ENCODE measurements around the gene RPRD1B.

Gene RPRD1B

DNA sequence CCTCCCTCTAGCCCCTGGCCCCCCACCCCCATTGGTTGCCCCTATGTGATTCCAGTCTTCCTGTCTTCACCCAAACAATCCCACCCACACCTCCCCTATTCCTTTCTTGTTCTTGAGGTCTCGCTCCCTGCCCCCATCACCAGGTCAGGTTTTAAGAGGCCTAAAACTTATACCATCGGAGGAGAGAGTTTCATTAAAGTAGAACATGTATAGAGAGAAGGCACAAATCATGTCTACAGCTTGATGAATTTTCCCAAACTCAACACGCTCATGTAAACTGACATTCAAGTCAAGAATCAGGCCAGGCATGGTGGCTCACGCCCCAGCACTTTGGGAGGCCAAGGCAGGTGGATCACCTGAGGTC, 87.1 kb downstream of the RPRD1B start:
- no peak overlapping the region for H3K23ac ChIP-seq (ENCODE audit: low read depth, low read length, poor library complexity)
- H3K4me2 ChIP-seq (ENCODE audit: insufficient read depth, low read length, poor library complexity, severe bottlenecking): no peak overlapping the region
- no CpG with 5 or more reads among the region's 4 CpGs for WGBS, 2 donors (ENCODE audit: extremely low coverage in 2 of 2, insufficient read length in 2 of 2, insufficient replicate concordance in 1 of 2)
- no peak overlapping the region for H4K8ac ChIP-seq (ENCODE audit: low read depth, low read length)
- H3K36me3 ChIP-seq (replicated peaks in 1 of 2; ENCODE audit: control insufficient read depth in 2 of 2, insufficient read depth in 2 of 2, low read length in 2 of 2): no peaks in the 10 kb centered on the region
- no peak overlapping the region for H3K4ac ChIP-seq (ENCODE audit: low read length)
- no peak overlapping the region for H2BK5ac ChIP-seq (ENCODE audit: low read length)
- DNase-seq (ENCODE audit: low spot score): no peak
- H3K79me1 ChIP-seq (ENCODE audit: low read depth, low read length): no peaks in the 10 kb centered on the region
- no peak overlapping the region for H2AFZ ChIP-seq (ENCODE audit: low read length)
- no peak overlapping the region for H3K4me3 ChIP-seq (ENCODE audit: low read length in 2 of 2)
- no peak overlapping the region for H2BK120ac ChIP-seq (ENCODE audit: low read depth, low read length)
- H4K91ac ChIP-seq (ENCODE audit: low read depth, low read length, poor library complexity): no peak overlapping the region
- no peak overlapping the region for H3K27ac ChIP-seq (replicated peaks; ENCODE audit: low read length)
- no peaks in the 10 kb centered on the region for H3K27me3 ChIP-seq (ENCODE audit: control insufficient read depth in 3 of 3, insufficient read depth in 3 of 3, low read depth in 1 of 3, low read length in 3 of 3)
- no peak overlapping the region for H3K18ac ChIP-seq (ENCODE audit: low read length)
- no peak overlapping the region for H2BK12ac ChIP-seq (ENCODE audit: low read length)
- no peak overlapping the region for H3K9ac ChIP-seq (ENCODE audit: low read depth, low read length, poor library complexity)
- H3K4me1 ChIP-seq (ENCODE audit: control insufficient read depth in 2 of 2, insufficient read depth in 1 of 2, low read depth in 1 of 2, low read length in 2 of 2): peaks cover 0 to 5% of the 10 kb centered on the region in 2 donors
- no peak overlapping the region for H2AK5ac ChIP-seq (ENCODE audit: low read depth, low read length)
- no peak overlapping the region for H3K14ac ChIP-seq (ENCODE audit: low read length)
- H2BK15ac ChIP-seq (ENCODE audit: low read length): no peak overlapping the region
- H3K9me3 ChIP-seq (replicated peaks in 1 of 2; ENCODE audit: control insufficient read depth in 2 of 2, insufficient read depth in 1 of 2, low read depth in 1 of 2, low read length in 2 of 2): no peaks in the 10 kb centered on the region

DNA sequence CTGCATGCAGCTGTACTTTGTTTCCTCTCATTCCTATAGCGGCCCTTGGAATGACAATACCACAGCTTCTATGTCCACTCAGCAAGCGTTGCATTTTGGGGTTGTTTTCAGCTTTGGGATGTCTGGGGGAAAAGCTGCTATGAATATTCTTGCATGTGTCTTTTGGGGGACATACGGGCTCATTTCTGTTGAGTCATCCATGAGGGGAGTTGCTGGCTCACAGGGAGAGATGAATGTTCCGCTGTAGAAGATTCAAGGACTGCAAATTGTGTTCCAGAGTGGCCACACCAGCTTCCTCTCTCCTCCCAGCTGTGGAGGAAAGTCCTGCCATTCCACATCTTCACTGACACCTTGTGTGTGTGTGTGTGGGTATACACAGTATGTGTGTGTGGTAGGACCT, 88.2 kb downstream of the RPRD1B start:
- Histone ChIP-seq H2BK120ac (ENCODE audit: low read depth, low read length) (no peak overlapping the region), H3K4me2 (ENCODE audit: insufficient read depth, low read length, poor library complexity, severe bottlenecking) (no peak overlapping the region), H3K9me3 (replicated peaks in 1 of 2; ENCODE audit: control insufficient read depth in 2 of 2, insufficient read depth in 1 of 2, low read depth in 1 of 2, low read length in 2 of 2) (no peaks in the 10 kb centered on the region), H2AFZ (ENCODE audit: low read length) (no peak overlapping the region), H2BK15ac (ENCODE audit: low read length) (no peak overlapping the region), H3K36me3 (replicated peaks in 1 of 2; ENCODE audit: control insufficient read depth in 2 of 2, insufficient read depth in 2 of 2, low read length in 2 of 2) (no peaks in the 10 kb centered on the region), H3K4ac (ENCODE audit: low read length) (no peak overlapping the region), H2AK5ac (ENCODE audit: low read depth, low read length) (no peak overlapping the region), H2BK5ac (ENCODE audit: low read length) (no peak overlapping the region), H3K18ac (ENCODE audit: low read length) (no peak overlapping the region), H3K27ac (replicated peaks; ENCODE audit: low read length) (no peak overlapping the region), H4K91ac (ENCODE audit: low read depth, low read length, poor library complexity) (no peak overlapping the region), H3K27me3 (ENCODE audit: control insufficient read depth in 3 of 3, insufficient read depth in 3 of 3, low read depth in 1 of 3, low read length in 3 of 3) (no peaks in the 10 kb centered on the region), H3K9ac (ENCODE audit: low read depth, low read length, poor library complexity) (no peak overlapping the region), H3K14ac (ENCODE audit: low read length) (no peak overlapping the region), H3K79me1 (ENCODE audit: low read depth, low read length) (no peaks in the 10 kb centered on the region), H3K4me3 (ENCODE audit: low read length in 2 of 2) (no peak overlapping the region), H4K8ac (ENCODE audit: low read depth, low read length) (no peak overlapping the region), H3K4me1 (ENCODE audit: control insufficient read depth in 2 of 2, insufficient read depth in 1 of 2, low read depth in 1 of 2, low read length in 2 of 2) (peaks cover 0 to 5% of the 10 kb centered on the region in 2 donors), H3K23ac (ENCODE audit: low read depth, low read length, poor library complexity) (no peak overlapping the region), H2BK12ac (ENCODE audit: low read length) (no peak overlapping the region)
- no peak for DNase-seq (ENCODE audit: low spot score)
- no CpG with 5 or more reads among the region's 4 CpGs for WGBS, 2 donors (ENCODE audit: extremely low coverage in 2 of 2, insufficient read length in 2 of 2, insufficient replicate concordance in 1 of 2)

DNA sequence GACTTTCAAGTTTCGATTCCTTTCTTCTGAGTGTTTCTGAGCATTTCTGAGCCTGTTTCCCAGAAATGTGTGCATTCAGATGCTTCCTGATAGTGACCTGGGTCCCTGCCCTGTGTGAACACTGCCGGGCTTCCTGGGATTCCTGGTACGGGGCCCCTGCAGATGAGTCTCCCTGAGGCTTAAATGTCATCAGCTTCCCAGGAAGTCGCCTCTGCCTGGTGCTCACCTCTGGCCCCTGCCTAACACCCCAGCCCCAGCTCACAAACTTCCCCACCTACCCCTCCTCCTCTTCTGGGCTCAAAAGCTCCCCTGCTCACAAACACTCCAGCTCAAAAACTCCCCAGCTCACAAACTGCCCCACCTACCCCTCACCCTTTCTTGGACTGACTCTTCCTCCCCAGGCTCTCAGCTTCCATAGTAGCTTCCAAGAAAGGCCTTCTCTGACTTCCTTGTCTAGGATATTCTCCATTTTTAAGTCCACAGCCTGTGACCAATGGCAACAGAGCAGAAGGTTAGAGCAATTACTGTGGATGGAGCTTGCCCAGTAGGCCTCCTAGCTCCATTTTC, 89.6 kb downstream of the RPRD1B start:
- Histone ChIP-seq H3K4me1 (ENCODE audit: control insufficient read depth in 2 of 2, insufficient read depth in 1 of 2, low read depth in 1 of 2, low read length in 2 of 2) (peaks cover 0 to 5% of the 10 kb centered on the region in 2 donors), H2AFZ (ENCODE audit: low read length) (peak overlapping the region; percentile 88), H3K9me3 (replicated peaks in 1 of 2; ENCODE audit: control insufficient read depth in 2 of 2, insufficient read depth in 1 of 2, low read depth in 1 of 2, low read length in 2 of 2) (no peaks in the 10 kb centered on the region), H2BK120ac (ENCODE audit: low read depth, low read length) (no peak overlapping the region), H2BK15ac (ENCODE audit: low read length) (no peak overlapping the region), H3K14ac (ENCODE audit: low read length) (no peak overlapping the region), H3K4me2 (ENCODE audit: insufficient read depth, low read length, poor library complexity, severe bottlenecking) (no peak overlapping the region), H4K8ac (ENCODE audit: low read depth, low read length) (no peak overlapping the region), H2AK5ac (ENCODE audit: low read depth, low read length) (no peak overlapping the region), H3K79me1 (ENCODE audit: low read depth, low read length) (no peaks in the 10 kb centered on the region), H3K4ac (ENCODE audit: low read length) (no peak overlapping the region), H3K9ac (ENCODE audit: low read depth, low read length, poor library complexity) (no peak overlapping the region), H3K4me3 (ENCODE audit: low read length in 2 of 2) (no peak overlapping the region), H3K23ac (ENCODE audit: low read depth, low read length, poor library complexity) (no peak overlapping the region), H3K36me3 (replicated peaks in 1 of 2; ENCODE audit: control insufficient read depth in 2 of 2, insufficient read depth in 2 of 2, low read length in 2 of 2) (no peaks in the 10 kb centered on the region), H3K18ac (ENCODE audit: low read length) (no peak overlapping the region), H3K27ac (replicated peaks; ENCODE audit: low read length) (no peak overlapping the region), H3K27me3 (ENCODE audit: control insufficient read depth in 3 of 3, insufficient read depth in 3 of 3, low read depth in 1 of 3, low read length in 3 of 3) (no peaks in the 10 kb centered on the region), H4K91ac (ENCODE audit: low read depth, low read length, poor library complexity) (no peak overlapping the region), H2BK5ac (ENCODE audit: low read length) (no peak overlapping the region), H2BK12ac (ENCODE audit: low read length) (no peak overlapping the region)
- DNase-seq (ENCODE audit: low spot score): no peak
- no CpG with 5 or more reads among the region's 4 CpGs for WGBS, 2 donors (ENCODE audit: extremely low coverage in 2 of 2, insufficient read length in 2 of 2, insufficient replicate concordance in 1 of 2)

DNA sequence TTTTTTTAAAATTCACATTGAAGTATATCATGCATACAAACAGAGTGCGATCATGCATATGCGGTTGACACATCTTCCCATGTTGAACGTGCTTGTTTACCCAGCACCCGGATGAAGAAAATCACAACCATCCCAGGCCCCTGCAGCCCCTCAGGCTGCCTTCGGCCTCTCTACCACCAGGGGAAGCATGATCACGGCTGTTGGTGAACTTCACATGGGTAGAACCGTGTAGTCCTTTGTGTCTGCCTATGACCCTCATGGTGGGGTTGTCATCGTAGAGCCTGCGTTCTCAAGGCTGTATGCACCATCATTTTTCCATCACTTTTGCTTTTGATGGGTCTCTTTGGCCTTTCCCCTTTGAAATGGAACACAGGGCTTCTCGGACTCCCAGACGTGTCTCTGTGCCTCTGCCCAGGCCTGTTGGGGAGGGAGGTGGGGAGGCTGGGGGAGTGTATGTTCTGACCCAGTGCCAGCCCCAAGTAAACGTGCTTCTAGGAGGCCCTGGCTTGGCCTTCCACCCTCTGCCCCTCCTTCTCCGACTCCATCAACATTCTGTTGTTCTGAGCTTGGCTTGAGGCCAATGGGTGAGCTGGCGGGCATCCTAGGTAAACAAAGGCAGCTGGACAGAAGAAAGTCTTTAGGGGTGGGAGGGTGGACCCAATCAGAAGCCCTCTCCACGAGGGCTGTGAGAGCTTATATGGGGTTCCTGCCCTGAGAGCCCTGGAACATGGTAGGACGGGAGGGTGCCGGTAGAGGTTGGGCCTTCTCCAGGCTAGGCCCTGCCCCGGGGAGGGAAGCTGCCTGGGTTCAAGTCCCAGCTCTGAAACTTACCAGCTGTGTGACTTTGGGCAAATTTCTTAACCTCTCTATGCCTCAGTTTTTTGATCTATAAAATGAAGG, 91.9 kb downstream of the RPRD1B start:
- Histone ChIP-seq H3K27me3 (ENCODE audit: control insufficient read depth in 3 of 3, insufficient read depth in 3 of 3, low read depth in 1 of 3, low read length in 3 of 3) (no peaks in the 10 kb centered on the region), H2AFZ (ENCODE audit: low read length) (no peak overlapping the region), H3K14ac (ENCODE audit: low read length) (no peak overlapping the region), H2BK5ac (ENCODE audit: low read length) (no peak overlapping the region), H3K18ac (ENCODE audit: low read length) (no peak overlapping the region), H3K9ac (ENCODE audit: low read depth, low read length, poor library complexity) (no peak overlapping the region), H3K4me3 (ENCODE audit: low read length in 2 of 2) (no peak overlapping the region), H3K79me1 (ENCODE audit: low read depth, low read length) (no peaks in the 10 kb centered on the region), H3K4me2 (ENCODE audit: insufficient read depth, low read length, poor library complexity, severe bottlenecking) (no peak overlapping the region), H3K23ac (ENCODE audit: low read depth, low read length, poor library complexity) (no peak overlapping the region), H3K9me3 (replicated peaks in 1 of 2; ENCODE audit: control insufficient read depth in 2 of 2, insufficient read depth in 1 of 2, low read depth in 1 of 2, low read length in 2 of 2) (no peaks in the 10 kb centered on the region), H3K36me3 (replicated peaks in 1 of 2; ENCODE audit: control insufficient read depth in 2 of 2, insufficient read depth in 2 of 2, low read length in 2 of 2) (no peaks in the 10 kb centered on the region), H3K27ac (replicated peaks; ENCODE audit: low read length) (no peak overlapping the region), H3K4ac (ENCODE audit: low read length) (no peak overlapping the region), H3K4me1 (ENCODE audit: control insufficient read depth in 2 of 2, insufficient read depth in 1 of 2, low read depth in 1 of 2, low read length in 2 of 2) (peaks cover 0 to 9% of the 10 kb centered on the region in 2 donors), H4K91ac (ENCODE audit: low read depth, low read length, poor library complexity) (no peak overlapping the region), H2BK120ac (ENCODE audit: low read depth, low read length) (no peak overlapping the region), H2AK5ac (ENCODE audit: low read depth, low read length) (no peak overlapping the region), H2BK15ac (ENCODE audit: low read length) (no peak overlapping the region), H4K8ac (ENCODE audit: low read depth, low read length) (no peak overlapping the region), H2BK12ac (ENCODE audit: low read length) (no peak overlapping the region)
- WGBS, 2 donors (ENCODE audit: extremely low coverage in 2 of 2, insufficient read length in 2 of 2, insufficient replicate concordance in 1 of 2): no CpG with 5 or more reads among the region's 18 CpGs
- DNase-seq (ENCODE audit: low spot score): no peak

Measured in neuronal stem cell (in vitro differentiated cells).